MM.1S (cell line): ENCODE data around the gene EMP2.

Experiments
- EZH2 ChIP-seq: fragments of 300-600 bp; sonication (generic); optimal IDR thresholded peaks from 2 replicates; pipeline ENCODE3; 2017; ENCODE audit warnings: low read depth, mild to moderate bottlenecking, antibody characterized with exemption, low read length, mixed read lengths
- TF ChIP-seq, protein P1 (sequence below): fragments of 300-600 bp; sonication (generic); IDR thresholded peaks from 2 replicates; pipeline ENCODE4 v1.5.1; 2016; ENCODE audit warnings: antibody characterized with exemption, low read length, mixed read lengths

GRCh38 chr16:10572611-10573010, 7.8 kb downstream of the EMP2 start:
- no peak for TF ChIP-seq EZH2
- TF ChIP-seq, protein P1, sequence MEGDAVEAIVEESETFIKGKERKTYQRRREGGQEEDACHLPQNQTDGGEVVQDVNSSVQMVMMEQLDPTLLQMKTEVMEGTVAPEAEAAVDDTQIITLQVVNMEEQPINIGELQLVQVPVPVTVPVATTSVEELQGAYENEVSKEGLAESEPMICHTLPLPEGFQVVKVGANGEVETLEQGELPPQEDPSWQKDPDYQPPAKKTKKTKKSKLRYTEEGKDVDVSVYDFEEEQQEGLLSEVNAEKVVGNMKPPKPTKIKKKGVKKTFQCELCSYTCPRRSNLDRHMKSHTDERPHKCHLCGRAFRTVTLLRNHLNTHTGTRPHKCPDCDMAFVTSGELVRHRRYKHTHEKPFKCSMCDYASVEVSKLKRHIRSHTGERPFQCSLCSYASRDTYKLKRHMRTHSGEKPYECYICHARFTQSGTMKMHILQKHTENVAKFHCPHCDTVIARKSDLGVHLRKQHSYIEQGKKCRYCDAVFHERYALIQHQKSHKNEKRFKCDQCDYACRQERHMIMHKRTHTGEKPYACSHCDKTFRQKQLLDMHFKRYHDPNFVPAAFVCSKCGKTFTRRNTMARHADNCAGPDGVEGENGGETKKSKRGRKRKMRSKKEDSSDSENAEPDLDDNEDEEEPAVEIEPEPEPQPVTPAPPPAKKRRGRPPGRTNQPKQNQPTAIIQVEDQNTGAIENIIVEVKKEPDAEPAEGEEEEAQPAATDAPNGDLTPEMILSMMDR: no peak
